HG03135 (cell line): ENCODE data around the gene GPSM1.
"Not testable (repeated sequence)": the region's sequence is repeated elsewhere in the genome, so short reads cannot be mapped to it uniquely, and the experiment has no call there.

Experiments used
- ATAC-seq: cut with Tn5 transposase; IDR thresholded peaks from one replicate; pipeline ENCODE4 v1.9.1; 2021; ENCODE audit warnings: mild to moderate bottlenecking, moderate library complexity; ENCODE audit not compliant: unreplicated experiment

The GPSM1 gene

GRCh38 chr9:136392538-136393449, 65.5 kb downstream of the GPSM1 start:
- no peak for ATAC-seq

DNA sequence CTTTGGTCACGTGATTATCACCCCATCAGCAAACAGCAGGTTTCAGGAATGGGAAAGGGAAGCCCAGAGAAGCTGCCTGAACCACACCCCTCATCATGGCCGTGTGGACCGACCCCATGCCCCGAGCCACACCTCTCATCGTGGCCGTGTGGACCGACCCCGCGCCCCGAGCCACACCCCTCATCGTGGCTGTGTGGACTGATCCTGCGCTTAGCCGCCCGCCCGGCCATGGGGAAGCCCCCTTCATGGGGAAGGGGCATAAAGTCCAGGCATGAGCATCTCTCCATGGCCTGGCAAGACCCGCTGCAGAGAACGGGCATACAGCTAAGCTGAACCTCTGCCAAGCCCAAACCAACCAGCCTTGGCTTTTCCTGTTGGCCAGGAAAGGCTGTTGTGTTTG, 66.2 kb downstream of the GPSM1 start:
- no peak for ATAC-seq

DNA sequence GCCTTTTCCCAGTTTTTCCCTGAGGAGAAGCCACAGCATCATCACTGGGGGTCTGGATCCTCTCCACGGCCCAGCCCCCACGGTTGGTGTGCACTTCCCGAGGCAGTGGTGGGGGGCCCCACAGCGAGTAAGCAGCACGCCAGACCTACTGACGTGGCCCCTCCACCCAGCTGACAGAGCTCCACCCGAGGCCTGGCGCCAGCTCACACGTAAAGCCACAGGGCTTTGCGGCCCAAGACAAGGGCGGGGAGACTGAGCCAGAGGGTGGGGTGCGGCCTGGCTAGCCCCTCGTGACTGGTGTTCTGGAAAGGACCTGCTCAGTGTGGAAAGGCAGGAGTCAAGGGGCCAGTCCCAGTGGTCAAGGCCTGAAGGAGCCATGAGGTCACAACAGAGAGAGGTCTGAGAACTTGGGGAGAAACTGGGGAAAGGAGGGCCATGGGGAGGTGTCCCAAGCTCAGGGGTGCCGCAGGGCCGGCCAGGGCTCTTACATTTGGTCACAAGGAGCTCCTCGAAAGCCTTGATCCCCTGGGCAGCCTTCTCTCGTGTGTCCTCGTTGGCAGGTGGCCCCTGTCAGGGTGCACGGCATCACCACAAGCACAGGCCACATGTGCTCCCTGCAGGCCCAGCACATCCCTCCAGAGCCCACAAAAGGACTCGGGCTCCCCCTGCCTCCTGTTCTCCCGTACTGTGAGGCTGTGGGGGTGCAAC, 67.1 kb downstream of the GPSM1 start:
- no peak for ATAC-seq

DNA sequence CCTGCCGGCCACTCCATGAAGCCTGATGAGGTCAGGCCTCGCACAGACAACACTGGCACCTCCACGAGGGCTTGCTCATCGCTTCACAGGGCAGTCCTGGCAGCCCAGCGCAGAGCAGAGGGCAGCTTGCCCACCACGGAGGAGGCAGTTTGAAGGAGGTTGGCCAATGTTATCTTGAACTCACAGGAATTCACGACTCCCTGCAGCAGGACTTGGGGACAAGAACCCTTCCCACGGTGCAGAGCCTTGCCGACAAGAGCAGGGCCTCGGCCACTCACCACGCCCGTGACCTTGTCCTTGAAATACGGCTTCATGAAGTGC, 67.6 kb downstream of the GPSM1 start:
- ATAC-seq = no peak

- no peak for ATAC-seq
Measured at GRCh38 chr9:136395345-136396218, 68.2 kb downstream of the GPSM1 start.

- ATAC-seq = no peak
Measured at GRCh38 chr9:136396219-136396515, 68.8 kb downstream of the GPSM1 start.

DNA sequence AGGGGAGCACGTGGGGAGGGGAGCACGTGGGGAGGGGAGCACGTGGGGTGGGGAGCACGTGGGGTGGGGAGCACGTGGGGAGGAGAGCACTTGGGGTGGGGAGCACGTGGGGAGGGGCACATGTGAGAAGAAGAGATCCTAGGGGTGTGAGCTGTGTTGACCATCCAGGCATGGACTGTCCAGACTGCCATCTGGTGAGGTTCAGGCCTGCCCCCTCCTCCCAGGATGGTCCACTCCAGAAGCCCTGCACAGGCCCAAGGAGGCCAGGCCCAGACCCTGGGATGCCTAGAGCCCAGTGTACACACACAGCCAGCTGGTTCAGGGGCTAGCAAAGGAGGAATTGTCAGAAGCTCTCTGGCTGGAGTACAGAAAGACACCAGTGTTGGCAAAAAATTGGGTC, 70.3 kb downstream of the GPSM1 start:
- ATAC-seq = no peak

GRCh38 chr9:136398286-136398685, 70.9 kb downstream of the GPSM1 start:
- ATAC-seq = no peak

- peak; percentile 26 for ATAC-seq
Measured at GRCh38 chr9:136399176-136400037, 72.1 kb downstream of the GPSM1 start.

DNA sequence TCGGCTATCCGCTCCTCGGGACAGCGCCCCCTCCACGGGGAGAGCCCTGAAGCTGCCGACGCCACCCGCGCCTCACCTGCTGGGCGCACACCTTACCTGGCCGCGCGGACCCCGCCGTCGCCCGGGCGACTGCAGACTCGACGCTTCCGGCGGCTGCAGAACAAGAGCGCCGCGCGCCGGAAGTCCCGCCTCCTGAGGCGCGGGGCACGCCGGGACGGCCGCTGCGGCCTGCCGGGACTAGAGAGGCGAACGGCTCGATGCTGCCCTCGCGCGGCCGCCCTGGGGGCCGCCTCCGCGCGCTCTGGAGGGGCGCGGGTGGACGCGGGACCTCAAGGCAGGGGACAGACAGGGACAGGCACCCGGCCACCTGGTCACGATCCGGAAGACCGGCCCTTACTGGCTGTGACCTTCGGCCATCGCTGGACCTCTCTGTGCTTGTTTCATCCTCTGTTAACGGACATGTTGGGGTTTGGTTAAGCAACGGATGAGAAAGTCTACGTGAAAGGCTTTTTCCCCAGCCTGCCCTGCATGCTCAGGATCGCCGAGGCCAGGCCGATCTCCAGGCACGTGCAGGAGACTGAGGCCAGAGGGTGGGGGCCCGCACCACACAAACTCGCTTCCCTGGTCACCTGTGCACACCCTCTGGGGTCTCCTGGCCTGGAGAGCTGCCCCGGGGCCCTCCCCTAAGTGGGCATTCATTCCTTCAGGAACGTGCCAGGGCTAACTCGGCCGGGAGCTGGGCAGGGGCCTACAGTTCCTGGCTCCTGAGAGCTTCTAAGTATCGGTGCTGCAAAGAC, 72.9 kb downstream of the GPSM1 start, which contains the start of gene SNAPC4:
TSS of gene SNAPC4 (minus strand) at position 133 of the 797 bp plus-strand sequence. CDS start 1,742 bp downstream, outside the sequence.
- peak; percentile 62 for ATAC-seq

DNA sequence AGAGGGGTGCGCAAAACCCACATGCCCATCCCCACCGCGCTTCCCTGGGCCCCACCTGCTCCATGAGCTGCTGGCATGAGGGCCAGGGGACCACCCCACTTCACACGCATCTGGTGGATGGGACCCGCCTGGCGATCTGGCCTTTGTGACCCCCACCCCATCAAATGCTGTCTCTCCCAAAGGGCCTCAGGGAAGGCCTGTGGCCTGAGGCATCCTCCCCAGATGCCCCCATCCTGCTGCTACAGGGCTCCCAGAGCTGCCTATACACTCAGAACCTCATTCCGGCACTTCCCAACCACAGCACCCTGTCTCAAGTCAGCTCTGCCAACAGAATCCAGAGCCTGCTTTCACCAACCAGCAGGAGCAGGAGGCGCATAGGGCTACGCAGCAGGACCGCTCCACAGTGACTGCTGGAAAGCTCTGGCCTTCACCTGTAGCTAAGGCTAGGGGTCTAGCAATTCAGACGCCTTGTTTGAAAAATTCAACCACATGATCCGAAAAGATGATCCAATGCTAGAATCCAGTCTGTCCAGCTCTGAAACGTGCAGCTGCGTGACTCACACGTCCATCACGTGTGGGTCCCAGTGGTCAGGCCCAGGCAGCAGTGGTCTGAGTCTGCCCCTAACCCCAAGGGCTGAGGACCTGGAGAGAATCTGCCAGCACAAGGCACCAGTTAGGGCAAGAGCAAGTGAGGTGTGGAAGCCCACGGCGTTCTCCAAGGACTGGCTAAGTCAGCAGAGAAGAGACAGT, 74.0 kb downstream of the GPSM1 start:
- no peak for ATAC-seq

DNA sequence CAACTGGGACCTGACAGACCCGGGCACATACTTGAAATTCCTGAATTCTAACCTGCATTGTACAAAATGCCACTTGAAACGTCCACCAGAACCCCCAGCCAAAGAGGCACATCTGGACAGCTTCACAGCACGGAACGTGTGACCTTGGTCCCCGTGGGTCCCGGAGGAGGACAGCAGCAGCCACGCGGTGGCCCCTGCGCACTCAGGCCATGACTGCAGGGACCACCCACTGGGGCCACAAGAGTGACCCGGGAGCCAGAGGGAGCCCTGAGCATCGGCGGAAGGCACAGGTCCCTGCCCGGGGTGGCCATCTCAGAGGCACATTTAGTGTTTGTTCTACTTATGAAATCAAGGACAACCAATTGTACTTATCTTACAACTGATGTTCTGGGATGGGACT, 74.7 kb downstream of the GPSM1 start:
- ATAC-seq = no peak

DNA sequence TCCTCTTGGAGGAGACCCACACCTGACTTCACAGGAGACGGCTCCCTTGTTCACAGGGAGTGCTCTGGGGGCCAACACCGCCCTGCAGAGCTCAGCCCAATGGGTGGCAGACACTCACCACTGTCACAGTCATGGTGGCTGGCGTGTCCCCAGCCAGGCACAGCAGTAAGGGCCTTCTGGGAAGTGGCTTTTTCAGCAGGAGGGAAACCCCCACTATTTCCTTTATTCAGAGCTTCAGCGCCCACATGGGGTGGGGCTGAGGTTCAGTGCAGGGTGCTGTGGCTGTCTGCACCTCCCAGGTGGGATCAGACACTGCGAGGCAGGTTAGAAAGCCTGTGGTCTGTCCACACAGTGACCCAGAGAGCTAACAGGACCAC, 76.2 kb downstream of the GPSM1 start:
- ATAC-seq = no peak

DNA sequence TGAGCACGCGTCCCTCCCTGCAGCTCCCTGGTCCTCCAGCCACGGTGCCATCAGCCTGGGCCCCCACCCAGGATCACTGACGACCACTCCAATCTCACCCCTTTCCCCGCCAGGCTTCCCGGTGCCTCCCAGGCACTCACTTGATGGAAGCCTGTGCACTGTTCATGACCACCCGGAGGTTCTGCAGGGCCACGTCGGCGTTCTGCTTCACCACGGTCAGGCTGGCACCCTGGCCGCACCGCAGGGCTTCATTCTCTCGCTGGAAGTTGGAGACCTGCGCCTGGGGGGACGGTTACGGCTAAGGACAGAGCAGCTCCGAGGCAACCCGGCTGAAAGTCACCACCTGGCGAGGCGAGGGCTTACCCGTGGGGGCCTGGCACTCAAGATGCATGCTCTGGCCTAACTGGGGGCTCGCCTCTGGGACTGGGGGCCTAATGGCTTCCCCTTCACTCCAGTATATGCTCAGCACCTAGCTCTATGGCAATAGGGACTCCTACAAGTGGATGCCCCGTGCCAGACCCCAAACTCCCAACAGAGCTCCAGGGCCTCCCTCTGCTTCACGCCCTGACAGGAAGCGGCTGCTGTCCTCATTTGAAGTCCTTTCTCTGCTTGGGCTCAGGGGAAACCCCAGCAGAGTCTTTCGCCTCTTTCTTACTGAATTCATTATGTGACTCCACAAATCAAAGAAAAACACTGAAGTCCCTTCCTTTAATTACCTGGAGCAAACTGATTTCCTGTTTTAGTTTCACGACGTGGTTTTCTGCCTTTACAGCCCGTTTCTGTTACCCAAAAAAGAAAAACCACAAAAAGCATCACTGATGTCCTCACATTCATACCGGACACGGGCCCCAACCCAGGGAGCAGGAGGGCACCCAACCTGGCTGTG, 76.8 kb downstream of the GPSM1 start:
- no peak for ATAC-seq

GRCh38 chr9:136404801-136405136, 77.4 kb downstream of the GPSM1 start:
- ATAC-seq = no peak

DNA sequence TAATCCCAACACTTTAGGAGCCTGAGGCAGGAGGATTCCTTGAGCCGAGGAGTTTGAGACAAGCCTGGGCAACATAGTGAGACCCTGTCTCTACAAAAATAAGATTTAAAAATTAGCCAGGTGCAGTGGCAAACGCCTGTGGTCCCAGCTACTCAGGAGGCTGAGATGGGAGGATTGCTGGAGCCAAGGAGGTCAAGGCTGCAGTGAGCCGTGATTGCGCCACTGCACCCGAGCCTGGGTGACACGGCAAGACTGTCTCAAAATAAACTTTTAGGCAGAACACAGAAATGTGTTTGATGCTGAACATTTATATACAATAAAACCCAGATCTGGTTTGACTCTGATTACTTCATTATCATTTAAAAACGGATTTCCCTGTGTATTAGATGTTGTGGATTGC, 78.1 kb downstream of the GPSM1 start:
- ATAC-seq = no peak

- not testable (repeated sequence) for ATAC-seq
Measured at GRCh38 chr9:136405904-136406303, 78.6 kb downstream of the GPSM1 start.

GRCh38 chr9:136407061-136407460, 79.7 kb downstream of the GPSM1 start:
- ATAC-seq = not testable (repeated sequence)
